HG02623 (cell line): ENCODE measurements around the gene CDC7.

ENCODE experiments used
- ATAC-seq: cut with Tn5 transposase; IDR thresholded peaks from one replicate; pipeline ENCODE4 v1.9.1; 2021; ENCODE audit warnings: moderate library complexity; ENCODE audit not compliant: unreplicated experiment

CDC7 gene

DNA sequence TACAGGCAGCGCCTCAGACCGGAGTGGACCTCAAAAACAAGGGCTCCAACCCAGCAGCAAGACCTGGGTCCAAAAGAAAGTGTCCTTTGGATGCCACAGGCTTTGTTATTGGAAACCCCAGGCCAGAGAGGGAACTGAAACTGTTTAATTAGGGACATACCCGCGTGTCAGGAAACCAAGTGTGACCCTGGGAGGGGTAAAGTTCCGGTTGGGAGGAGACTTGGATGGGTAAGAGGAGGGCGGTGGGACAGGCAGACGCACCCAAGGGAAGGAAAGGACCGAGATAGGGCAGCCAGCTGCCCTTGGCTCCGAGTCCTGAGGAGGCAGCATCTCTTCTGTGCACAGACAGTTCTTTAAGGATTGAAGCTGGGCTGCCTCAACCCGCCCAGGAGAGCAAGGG, 71.4 kb downstream of the CDC7 start:
- ATAC-seq: peak; percentile 94
